ENCODE results near the gene KRTAP9-1. TPM values are rescaled to one million over a fixed set of nuclear protein-coding genes. Genes with fewer than 3 reads are reported as not detected.

KRTAP9-1 gene
- total and polyA plus RNA-seq, 9 of the 15 experiments (the other 6 are each of a cell fraction or from before 2014, with no cell fraction given) = not detected

- TF ChIP-seq PBX2 (CRISPR knock-in tag; IDR thresholded peaks at IDR 0.05; ENCODE audit: low read depth) (no peak), PBX2 (tag; conservative IDR thresholded peaks at IDR 0.05; ENCODE audit: low read depth) (no peak), POLR2H (tag; IDR thresholded peaks at IDR 0.05; ENCODE audit: low read depth) (no peak)
These were observed 40.4 kb downstream of the KRTAP9-1 start (continued) for GRCh38 chr17:41230094-41230493.

GRCh38 chr17:41231731-41232130, 42.0 kb downstream of the KRTAP9-1 start:
- BruUV-seq (replicated peaks) = no TSS peak
- POLR2A ChIA-PET = no interaction called here
- TF ChIP-seq PHTF2 (CRISPR knock-in tag; IDR thresholded peaks at IDR 0.05) (no peak), MLX (CRISPR knock-in tag; conservative IDR thresholded peaks at IDR 0.05) (no peak), RERE (CRISPR knock-in tag; IDR thresholded peaks at IDR 0.05; ENCODE audit: borderline replicate concordance) (no peak), ZNF75A (CRISPR knock-in tag; IDR thresholded peaks at IDR 0.05) (no peak), TEAD2 (tag; IDR thresholded peaks at IDR 0.05) (no peak), ZNF140 (CRISPR knock-in tag; IDR thresholded peaks at IDR 0.05) (no peak), MAFG (tag; conservative IDR thresholded peaks at IDR 0.05) (no peak), GATA2 (CRISPR knock-in tag; IDR thresholded peaks at IDR 0.05) (no peak), TAL1 (IDR thresholded peaks at IDR 0.05) (no peak), ZNF121 (CRISPR knock-in tag; conservative IDR thresholded peaks at IDR 0.05) (no peak), U2AF1 (optimal IDR thresholded peaks at IDR 0.05; ENCODE audit: low read depth, low read length) (no peak)

More at GRCh38 chr17:41231731-41232130, 42.0 kb downstream of the KRTAP9-1 start:
- Histone ChIP-seq H2AFZ (ENCODE audit: low read depth, low read length) (no peak overlapping the region), H3K9me1 (ENCODE audit: control insufficient read depth, insufficient read depth, low read length) (no peaks in the 10 kb centered on the region), H3K79me2 (ENCODE audit: control insufficient read depth, insufficient read depth, low read length) (no peaks in the 10 kb centered on the region), H3K4me3 (no peak overlapping the region), H3K36me3 (ENCODE audit: control insufficient read depth, insufficient read depth, low read length) (no peaks in the 10 kb centered on the region), H3K9ac (ENCODE audit: insufficient read depth in 1 of 2, low read depth in 2 of 2, low read length in 2 of 2) (no peak overlapping the region), H3K27ac (ENCODE audit: extremely low read depth, low read depth, low read length) (no peak overlapping the region), H3K27me3 (ENCODE audit: control insufficient read depth in 2 of 2, insufficient read depth in 2 of 2, low read length in 2 of 2) (no peaks in the 10 kb centered on the region), H3K4me1 (replicated peaks in 1 of 2; ENCODE audit: control insufficient read depth in 2 of 2, insufficient read depth in 2 of 2, low read length in 2 of 2) (no peaks in the 10 kb centered on the region), H3K4me2 (ENCODE audit: insufficient read depth, low read length) (no peak overlapping the region), H4K20me1 (replicated peaks; ENCODE audit: control insufficient read depth, insufficient read depth, low read length) (no peaks in the 10 kb centered on the region), H3K9me3 (replicated peaks; ENCODE audit: control insufficient read depth, insufficient read depth, low read depth, low read length) (no peaks in the 10 kb centered on the region)
- intact Hi-C loops (cut with micrococcal nuclease) = no loop called here
- DNase-seq (ENCODE audit: extremely low read depth in 1 of 4, low spot score in 3 of 4) (no peak), FAIRE-seq (no peak), ATAC-seq (no peak)
- in situ Hi-C loops (cut with MboI) = no loop called here
- CTCF ChIA-PET (ENCODE audit: low intra/inter-chr PET ratio) = no interaction called here
- WGBS (ENCODE audit: insufficient coverage, low coverage, missing lambda C conversion rate) = 0% methylated on average over 6 of the region's 6 CpGs
